GM21423 (cell line): Measurements from ENCODE around the gene BMPR2.
"Not testable (repeated sequence)": the region's sequence is repeated elsewhere in the genome, so short reads cannot be mapped to it uniquely, and the experiment has no call there.

Experiments
- ATAC-seq: cut with Tn5 transposase; IDR thresholded peaks from one replicate; pipeline ENCODE4 v1.9.1; 2021; ENCODE audit warnings: mild to moderate bottlenecking, moderate library complexity; ENCODE audit not compliant: unreplicated experiment

Gene BMPR2

DNA sequence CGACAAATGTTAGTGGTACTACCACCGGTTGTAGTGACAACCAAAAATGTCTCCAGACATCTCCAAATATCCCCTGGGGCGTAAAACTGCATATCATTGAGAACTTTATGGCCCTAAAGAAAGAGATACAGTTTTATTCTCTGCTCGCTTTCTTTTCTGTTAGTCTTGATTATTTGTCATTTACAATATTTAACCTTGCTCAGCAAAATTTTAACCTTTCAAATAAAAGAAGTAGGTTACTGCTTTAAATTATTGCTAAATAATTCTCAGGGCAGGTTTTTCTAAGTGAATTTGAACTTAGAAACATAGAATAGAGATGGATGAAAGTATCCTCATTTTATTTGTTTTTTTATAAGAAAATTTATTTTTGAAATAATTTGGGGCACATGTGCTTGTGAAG lies 67.9 kb downstream of the BMPR2 start:
- ATAC-seq: no peak

GRCh38 chr2:202449344-202449743 lies 73.2 kb downstream of the BMPR2 start:
- no peak for ATAC-seq

- ATAC-seq: no peak
Measured at GRCh38 chr2:202450785-202451184, 74.7 kb downstream of the BMPR2 start.

DNA sequence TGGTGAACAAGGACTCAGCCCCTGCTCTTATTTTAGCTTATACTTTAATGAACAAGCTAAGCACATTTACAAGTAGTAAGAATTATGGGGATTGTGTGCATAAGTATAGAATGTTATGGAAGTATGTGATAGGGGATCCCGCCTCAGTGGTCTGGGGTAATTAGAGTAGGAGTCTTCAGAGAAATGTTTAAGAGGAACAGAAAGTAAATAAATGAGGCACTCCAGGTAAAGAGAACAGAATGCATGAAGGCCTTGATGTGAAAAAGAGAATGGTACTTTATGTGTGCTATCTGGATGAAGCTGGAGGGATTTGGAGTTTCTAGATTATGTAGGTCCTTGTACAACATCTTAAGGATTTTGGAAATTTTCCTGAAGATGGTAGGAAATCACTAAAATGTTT lies 76.6 kb downstream of the BMPR2 start:
- ATAC-seq: no peak

- no peak for ATAC-seq
Measured at GRCh38 chr2:202454536-202454935, 78.4 kb downstream of the BMPR2 start.

- no peak for ATAC-seq
Measured at GRCh38 chr2:202455114-202455513, 79.0 kb downstream of the BMPR2 start.

- ATAC-seq: no peak
Measured at GRCh38 chr2:202460119-202460518, 84.0 kb downstream of the BMPR2 start.

GRCh38 chr2:202479090-202479489 lies 103.0 kb downstream of the BMPR2 start:
- ATAC-seq: no peak

DNA sequence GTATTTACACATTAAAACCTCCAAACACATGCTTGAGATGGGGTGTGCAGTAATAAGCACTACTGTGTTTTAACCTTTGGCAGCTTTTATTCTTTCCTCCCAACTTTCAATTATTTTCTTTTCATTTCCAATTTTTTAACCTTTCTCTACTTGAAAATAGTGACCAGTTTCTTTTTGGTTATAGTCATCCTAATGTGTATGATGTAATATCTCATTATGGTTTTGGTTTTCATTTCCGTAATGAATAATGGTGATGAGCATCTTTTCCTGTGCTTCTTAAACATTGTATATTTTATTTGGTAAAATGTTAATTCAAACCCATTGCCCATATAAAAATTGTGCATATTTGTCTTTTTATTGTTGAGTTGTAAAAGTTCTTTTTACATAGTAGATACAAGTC lies 103.5 kb downstream of the BMPR2 start:
- ATAC-seq: no peak

DNA sequence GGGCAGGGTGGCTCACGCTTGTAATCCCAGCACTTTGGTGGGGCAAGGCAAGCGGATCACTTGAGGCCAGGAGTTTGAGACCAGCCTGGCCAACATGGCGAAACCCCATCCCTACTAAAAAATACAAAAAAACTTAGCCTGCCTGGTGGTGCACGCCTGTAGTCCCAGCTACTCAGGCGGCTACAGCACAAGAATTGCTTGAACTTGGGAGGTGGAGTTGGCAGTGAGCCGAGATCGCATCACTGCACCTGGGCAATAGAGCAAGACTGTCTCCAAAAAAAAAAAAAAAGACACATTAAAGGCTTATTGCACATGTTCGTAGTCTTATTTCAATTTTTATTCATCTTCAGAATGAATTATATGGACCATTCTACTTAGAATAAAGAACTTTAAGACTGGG lies 110.2 kb downstream of the BMPR2 start:
- no peak for ATAC-seq

- no peak for ATAC-seq
Measured at GRCh38 chr2:202488671-202489070, 112.5 kb downstream of the BMPR2 start.

DNA sequence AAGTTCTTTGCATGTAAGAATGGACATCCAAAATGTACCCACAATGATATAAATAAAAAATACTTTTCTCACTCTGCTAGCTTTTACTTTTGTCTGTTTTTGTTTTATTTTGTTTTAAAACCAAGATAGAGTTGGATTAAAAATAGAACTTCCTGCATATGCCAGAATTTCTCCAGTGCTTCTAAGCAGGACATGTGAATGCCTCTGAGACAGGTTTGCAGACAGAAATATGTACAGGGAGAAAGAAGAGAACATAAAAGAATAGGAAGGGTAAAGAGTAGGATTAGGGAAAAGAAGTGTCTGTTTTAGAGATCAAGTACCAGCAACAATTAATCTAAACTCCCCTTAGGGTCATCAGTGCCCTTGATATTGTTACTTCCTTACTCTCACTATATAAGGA lies 114.4 kb downstream of the BMPR2 start:
- no peak for ATAC-seq

GRCh38 chr2:202491514-202491913 lies 115.4 kb downstream of the BMPR2 start:
- no peak for ATAC-seq

GRCh38 chr2:202494300-202495229 lies 118.4 kb downstream of the BMPR2 start:
- ATAC-seq: no peak

DNA sequence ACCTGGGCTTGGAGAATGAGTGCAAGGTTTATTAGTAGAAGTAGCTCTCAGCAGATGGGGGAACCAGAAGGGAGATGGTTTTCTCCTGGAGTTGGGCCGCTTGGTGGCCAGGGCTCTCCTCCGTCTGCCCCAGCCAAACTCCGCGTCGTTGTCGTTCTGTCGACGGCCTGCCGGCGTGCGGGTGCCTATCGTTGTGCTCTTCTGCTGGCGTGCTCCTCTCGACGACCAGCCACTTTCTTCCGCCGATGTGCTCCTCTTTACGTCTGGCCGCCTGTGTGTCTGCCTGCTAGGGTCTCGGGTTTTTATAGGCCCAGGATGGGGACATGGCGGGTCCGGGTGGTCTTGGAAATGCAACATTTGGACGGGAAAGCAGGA lies 119.1 kb downstream of the BMPR2 start:
- ATAC-seq: no peak

DNA sequence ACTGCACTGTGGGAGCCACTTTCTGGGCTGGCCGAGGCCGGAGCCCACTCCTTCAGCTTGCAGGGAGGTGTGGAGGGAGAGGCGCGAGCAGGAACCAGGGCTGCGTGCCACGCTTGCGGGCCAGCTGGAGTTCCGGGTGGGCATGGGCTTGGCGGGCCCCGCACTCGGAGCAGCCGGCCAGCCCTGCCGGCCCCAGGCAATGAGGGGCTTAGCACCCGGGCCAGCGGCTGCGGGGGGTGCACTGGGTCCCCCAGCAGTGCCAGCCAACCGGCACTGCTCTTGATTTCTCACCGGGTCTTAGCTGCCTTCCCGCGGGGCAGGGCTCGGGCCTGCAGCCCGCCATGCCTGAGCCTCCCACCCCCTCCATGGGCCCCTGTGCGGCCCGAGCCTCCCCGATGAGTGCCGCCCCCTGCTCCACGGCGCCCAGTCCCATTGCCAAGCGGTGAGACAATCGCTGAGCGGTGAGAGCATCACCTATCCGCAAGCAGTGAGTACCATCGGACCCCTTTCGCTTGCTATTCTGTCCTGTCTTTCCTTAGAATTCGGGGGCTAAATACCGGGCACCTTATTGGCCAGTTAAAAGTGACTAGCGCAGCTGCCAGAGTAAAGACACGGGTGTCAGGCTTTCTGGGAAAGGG lies 120.8 kb downstream of the BMPR2 start:
- ATAC-seq: not testable (repeated sequence)

DNA sequence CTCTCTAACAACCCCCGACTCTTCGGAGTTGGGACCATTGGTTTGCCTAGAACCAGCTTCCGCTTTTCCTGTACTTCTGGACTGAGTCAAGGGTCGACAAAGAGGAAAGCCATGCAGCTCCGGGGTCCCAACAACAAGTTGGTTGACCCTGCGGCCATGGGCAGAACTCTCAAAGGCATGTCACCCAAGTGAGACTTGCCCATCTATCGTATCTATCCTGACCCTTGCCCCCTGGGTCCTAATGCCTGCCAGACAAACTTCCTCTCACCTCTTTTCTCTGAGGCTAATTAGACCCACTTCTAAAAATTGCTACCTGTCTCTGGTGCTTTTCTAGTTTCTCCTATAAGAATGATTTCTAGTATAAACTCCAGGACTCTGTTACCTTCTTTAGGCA lies 121.3 kb downstream of the BMPR2 start:
- not testable (repeated sequence) for ATAC-seq

GRCh38 chr2:202499841-202500240 lies 123.7 kb downstream of the BMPR2 start:
- not testable (repeated sequence) for ATAC-seq

DNA sequence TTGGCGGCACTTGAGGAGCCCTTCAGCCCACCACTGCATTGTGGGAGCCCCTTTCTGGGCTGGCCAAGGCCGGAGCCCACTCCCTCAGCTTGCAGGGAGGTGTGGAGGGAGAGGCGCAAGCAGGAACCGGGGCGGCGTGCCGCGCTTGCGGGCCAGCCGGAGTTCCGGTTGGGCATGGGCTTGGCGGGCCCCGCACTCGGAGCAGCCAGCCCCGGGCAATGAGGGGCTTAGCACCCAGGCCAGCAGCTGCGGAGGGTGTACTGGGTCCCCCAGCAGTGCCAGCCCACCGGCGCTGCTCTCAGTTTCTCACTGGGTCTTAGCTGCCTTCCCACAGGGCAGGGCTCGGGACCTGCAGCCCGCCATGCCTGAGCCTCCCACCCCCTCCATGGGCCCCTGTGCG lies 127.1 kb downstream of the BMPR2 start:
- ATAC-seq: not testable (repeated sequence)

DNA sequence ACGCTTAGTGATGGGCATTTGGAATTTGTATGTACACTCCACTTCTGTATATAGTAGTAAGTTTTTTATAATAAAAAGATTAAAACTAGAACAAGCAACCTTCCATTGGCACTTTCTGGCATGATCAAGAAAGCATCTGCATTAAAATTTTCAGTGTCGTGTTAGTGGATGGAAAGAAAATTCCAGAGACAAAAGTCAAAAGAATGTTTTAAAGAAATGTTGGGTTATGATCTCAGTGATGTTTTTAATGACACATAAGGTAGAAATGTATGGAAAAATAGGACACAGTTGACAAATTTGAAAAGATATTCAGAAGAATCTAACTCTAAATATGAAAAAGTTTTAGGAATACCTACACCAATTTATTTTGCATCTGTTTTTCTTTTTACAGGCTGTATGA lies 132.6 kb downstream of the BMPR2 start:
- no peak for ATAC-seq

DNA sequence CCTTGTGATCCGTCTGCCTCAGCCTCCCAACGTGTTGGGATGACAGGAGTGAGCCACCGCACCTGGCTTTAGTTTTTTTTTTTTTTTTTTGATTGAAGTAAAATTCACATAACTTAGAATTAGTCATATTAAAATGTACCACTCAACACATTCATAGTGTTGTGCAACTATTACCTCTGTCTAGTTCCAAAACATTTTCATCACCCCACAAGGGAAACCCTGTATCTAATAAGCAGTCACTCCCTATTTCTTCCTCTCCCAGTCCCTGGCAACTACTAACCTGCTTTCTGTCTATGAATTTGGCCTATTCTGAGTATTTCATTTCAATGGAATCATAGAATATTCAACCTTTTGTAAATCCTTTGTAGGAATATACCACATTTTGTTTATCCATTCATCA lies 134.8 kb downstream of the BMPR2 start:
- no peak for ATAC-seq

DNA sequence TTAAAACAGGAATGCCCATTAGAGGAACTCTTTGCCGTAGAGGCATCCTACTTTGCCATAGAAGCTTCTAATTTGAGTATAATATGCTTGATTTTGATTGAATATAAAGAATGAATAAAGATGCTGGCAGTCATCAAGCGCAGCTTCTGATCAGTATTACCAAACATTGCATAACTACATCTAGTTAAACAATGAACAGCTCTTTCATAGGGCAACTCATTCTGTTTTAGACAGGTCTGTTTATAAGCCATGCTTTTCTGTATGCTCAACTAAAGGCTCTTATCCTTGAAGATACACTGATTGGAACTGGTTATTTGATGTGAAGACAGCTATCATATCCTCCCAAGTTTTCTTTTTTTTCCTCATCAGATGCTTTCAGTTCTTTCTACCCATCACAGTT lies 136.0 kb downstream of the BMPR2 start:
- ATAC-seq: no peak
